Fibroblast of upper back skin (primary cell): Measurements from ENCODE around the gene CLIP1.
"Not testable (repeated sequence)": the region's sequence is repeated elsewhere in the genome, so short reads cannot be mapped to it uniquely, and the experiment has no call there.

Source experiments
- DNase-seq: peaks from one replicate; pipeline ENCODE4 v3.0.0-alpha.2; 2013

CLIP1 gene

DNA sequence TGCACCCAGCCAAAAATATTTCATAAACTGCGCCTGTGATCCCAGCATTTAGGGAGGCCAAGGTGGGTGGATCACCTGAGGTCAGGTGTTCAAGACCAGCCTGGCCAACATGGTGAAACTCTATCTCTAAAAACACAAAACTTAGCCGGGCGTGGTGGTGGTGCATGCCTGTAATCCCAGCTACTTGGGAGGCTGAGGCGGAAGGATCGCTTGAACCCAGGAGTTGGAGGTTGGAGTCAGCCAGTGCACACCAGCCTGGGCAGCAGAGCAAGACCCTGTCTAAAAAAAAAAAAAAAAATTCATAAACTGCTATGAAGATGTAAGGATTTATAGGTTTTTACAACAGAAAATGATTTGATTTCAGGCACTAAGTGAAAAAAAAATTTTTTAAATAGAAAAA lies 6.6 kb upstream of the CLIP1 start:
- DNase-seq: not testable (repeated sequence)

DNA sequence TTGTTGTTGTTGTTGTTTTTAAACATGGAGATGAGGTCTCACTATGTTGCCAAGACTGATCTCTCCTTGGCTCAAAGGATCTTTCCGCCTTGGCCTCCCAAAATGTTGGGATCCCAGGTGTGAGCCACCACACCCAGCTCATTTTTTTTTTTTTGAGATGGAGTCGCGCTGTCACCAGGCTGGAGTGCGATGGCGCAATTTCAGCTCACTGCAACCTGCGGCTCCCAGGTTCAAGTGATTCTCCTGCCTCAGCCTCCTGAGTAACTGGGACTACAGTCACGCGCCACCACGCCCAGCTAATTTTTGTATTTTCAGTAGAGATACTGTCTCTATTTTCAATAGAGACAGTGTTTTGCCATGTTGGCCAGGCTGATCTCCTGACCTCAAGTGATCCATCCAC lies 4.9 kb upstream of the CLIP1 start:
- DNase-seq: no peak

DNA sequence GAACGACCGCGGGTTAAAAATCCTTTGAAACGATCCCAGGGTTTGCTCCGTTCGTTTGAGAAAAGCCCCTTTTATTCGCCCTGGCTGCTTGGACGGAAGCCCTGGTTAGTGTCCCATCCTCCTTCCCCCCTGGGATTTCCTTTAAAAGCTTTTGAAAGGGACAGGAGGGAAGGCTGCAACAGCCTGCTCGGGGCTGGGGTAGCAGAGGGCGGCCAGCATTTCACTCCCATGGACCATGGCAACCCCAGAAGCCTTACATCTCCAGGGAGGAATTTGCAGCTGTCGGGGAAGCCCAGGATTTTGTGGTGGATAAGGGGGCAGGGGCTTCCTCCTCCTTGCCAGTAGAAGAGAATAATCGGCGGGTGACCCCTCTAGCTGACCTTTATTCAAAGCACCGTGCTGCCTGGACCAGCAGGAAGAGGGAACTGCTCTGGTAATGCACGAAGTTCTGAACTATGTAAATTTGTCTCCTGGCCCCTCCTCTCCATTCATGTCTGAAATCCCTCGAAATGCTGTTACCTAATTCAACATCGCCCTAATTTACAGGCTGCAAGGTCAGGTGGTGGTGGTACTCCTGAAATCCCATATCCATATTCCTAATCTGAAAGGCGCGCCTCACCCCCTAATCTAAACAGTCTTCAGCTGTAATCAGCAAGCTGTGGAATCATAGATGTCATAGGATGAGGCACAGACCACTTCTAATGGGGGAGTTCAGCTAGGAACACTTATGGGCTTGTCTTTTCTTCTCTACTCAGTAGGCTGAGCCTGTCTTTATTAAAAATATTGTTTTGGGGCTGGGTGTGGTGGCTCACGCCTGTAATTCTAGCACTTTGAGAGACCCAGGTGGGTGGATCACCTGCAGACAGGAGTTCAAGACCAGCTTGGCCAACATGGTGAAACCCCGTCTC lies 1.0 kb upstream of the CLIP1 start:
- no peak for DNase-seq

DNA sequence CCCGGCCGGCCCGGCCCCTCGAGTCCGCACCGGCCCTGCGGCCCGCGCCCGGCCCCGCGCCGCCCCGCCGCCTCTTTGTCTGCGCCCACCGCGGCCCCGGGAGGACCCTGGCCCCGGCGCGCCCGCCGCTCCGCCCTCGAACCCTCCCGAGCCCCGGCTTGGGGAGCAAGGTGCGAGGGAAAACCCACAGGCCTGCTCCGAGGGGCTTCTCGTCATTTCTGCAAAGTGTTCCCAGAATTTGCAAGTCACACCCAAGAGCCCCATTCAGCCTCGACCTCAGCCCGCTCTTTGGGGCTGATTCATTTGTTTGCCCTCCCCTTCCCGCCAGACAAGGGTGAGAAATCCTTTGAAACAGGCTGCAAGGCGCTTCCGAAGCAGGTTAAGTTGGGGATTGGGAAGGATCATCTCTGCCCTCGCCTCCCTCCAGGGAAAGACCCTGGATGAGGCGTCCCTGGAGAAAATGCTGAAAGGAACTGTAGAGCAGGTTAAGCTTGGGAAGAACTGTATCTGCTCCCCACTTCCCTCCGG lies 325 bp upstream of the CLIP1 start:
- peak; percentile 62 for DNase-seq

DNA sequence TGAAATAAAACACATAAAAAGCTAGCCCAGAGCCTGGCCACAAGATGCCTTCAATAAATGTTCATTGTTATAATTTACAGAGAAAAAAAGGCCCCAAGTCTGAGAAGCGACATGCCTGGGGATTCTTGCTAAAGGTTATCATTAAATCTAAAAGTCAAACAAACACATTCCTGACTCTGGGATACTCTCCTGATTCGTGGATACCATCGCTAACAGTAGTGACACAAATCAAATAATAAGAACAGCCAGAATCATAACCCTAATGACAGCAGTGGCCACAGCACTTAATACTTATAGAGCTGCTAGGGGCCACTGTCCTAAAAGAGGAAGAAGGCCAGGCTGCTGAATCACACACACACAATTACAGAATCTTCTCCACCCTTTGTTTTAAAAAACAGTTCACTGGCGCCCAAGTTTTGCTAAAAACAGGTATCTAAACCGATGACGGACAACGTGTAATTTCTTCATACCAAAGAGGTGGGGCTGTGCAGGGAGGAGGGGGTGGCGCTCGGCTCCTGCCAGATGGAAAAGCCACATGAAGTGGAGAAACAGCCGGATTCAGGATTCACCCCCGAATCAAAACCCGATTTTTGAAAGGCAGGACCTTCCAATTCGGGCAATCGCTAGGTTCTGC lies 1.2 kb downstream of the CLIP1 start:
- DNase-seq: no peak

DNA sequence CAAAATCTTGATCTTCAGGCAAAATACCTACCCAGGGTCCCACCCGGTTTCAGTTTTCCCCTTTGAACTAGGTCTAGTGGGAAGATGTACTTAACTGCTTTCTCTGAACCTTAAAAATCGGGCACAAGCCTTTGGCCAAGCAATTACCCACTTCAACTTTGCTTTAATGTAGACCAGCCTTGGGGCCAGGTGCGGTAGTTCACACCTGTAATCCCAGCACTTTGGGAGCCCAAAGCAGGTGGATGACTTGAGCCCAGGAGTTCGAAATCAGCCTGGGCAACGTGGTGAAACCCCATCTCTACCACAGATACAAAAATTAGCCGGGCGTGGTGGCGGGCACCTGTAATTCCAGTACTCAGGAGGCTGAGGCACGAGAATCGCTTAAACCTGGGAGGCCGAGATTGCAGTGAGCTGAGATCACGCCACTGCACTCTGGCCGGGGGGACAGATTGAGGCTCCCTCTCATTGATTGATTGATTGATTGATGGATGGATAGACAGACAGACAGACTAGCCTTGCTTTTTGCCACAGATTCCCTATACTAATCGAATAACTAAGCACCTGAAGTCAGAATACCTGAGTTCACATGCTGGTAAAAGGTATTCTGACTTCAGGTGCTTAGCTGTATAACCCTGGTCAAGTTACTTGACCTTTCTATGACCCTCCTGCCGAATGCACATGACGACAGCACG lies 1.9 kb downstream of the CLIP1 start:
- no peak for DNase-seq

DNA sequence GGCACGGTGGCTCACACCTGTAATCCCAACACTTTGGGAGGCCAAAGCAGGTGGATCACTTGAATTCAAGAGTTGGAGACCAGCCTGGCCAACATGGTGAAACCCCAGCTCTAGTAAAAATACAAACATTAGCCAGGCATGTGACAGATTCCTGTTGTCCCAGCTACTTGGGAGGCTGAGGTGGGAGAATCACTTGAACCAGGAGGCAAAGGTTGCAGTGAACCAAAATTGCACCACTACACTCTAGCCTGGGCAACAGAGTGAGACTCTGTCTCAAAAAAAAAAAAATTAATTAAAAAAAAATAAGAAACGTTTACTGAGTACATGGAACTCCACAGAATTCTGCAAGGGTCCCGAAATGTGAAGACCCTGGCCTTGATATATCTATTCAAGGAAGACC lies 3.4 kb downstream of the CLIP1 start:
- not testable (repeated sequence) for DNase-seq

DNA sequence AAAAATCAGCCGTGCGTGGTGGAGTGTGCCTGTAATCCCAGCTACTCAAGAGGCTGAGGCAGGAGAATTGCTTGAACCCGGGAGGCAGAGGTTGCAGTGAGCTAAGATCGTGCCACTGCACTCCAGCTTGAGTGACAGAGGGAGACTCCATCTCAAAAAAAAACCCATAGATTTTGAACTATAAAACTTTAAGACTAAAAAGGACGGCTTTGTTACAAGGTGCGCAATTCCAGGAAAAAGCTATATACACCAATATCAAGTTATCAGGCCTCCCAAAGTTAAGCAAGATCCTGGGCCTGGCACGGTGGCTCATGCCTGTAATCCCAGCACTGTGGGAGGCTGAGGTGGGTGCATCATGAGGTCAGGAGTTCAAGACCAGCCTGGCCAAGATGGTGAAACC lies 6.8 kb downstream of the CLIP1 start:
- not testable (repeated sequence) for DNase-seq

DNA sequence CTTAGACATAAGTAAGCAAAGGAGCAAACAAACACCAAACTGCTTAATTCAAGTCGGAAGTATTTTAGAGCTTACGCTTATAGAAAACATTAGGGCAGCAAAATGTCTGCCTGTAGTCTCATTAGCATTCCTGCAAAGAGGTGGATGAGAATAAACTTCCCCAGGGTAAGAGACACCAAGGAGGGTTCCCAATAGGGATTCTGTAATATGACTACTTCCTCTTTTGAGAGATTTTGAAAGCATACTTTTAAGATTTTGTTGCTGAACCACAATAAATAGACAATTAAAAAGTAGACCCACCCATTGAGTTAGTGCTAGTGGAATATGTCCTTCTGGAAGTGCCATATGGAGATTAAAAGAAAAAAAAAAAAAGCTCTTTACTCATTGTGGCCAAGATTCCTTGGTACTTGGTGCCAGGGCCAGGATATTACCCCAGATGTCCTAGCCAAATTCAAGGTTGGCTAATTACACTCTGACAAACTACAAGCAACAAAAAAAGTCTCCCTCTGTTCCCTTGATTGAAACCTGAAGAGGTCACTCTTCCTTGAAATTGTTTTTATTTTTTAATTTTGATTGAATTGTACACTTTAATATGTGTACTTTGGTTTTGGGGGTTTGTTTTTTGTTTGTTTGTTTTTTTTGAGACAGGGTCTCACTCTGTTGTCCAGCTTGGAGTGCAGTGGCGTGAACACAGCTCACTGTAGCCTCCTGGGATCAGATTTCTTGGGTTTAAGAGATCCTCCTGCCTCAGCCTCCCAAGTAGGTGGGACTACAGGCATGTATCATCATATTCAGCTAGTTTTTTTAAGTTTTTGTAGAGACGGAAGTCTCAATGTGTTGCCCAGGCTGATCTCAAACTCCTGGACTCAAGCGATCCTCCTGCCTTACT lies 8.7 kb downstream of the CLIP1 start:
- DNase-seq: no peak

DNA sequence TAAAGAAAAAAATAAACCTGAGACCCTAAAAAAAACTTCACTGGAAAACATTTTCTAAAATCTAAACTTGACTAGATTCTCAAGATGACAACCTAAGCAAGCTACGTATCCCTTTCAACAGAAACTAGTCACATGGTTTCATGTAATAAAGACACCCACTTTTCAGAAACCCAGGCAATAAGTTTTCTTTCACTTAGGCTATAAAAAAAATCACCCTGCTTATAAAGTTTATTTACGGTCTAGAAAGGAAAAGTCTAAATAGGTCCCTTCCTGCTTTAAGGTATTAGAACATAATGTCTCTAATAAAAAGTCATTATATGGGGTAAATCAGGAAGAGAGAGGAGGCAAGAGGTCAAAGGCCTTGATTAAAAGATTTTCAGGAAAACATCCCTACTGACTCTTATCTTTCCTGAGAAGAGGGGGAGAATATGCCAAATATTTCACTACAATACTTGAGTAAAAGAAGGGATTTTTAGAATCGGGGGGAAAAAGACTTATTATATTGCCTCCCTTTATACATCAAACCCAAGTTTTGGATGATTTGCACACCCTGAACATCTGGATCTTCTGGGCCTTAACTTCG lies 9.5 kb downstream of the CLIP1 start:
- DNase-seq: no peak

DNA sequence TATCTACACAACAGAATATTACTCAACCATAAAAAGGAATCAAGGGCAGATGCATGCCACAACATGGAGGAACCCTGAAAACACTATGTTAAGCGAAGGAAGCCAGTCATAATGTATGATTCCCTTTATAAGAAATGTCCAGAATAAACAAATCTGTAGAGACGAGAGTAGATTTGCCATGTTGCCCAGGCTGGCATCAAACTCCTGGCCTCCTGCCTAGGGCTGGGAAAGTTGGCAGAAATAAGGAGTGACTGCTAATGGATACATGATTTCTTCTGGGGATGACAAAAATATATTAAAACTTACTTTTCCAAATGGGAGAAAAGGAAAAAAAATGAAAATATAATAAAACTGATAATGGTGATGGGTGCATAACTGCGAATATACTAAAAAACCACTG lies 10.9 kb downstream of the CLIP1 start:
- no peak for DNase-seq

DNA sequence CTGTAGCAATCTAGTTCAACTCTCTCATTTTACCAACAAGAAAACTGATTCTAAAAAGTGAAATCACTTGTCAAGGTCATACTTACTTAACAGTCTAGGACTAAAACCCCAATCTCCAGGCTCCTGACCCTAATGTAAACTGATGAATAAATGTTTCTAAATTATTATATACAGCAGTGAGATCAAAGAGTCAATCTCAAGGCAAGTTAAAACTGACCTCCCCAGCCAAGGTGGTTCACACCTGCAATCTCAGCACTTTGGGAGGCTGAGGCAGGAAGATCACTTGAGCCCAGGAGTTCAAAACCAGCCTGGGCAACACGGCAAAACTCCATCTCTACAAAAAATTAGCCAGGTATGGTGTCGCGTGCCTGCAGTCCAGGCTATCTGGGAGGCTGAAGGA lies 15.3 kb downstream of the CLIP1 start:
- no peak for DNase-seq

DNA sequence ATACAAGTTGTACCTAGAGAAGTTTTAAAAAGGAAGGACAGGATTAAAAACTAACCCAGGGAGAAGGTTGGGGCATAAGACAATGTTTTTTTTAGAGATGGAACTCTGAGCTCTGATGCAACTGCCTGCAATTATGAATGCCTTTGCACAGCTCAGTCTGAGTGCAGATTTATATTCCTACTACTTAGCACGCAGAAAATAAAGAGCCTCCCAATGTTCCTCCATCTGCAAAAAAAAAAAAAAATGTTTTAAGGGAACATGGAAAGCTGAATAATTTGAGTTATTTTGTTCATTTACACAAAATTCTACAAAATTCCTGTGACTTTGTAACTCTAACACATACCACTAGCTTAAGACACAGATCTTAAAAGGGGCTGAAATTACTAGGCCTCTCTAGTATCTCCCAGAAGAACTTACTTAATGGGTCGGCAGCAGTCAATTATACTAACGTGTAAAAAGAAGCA lies 15.7 kb downstream of the CLIP1 start:
- peak; percentile 93 for DNase-seq

DNA sequence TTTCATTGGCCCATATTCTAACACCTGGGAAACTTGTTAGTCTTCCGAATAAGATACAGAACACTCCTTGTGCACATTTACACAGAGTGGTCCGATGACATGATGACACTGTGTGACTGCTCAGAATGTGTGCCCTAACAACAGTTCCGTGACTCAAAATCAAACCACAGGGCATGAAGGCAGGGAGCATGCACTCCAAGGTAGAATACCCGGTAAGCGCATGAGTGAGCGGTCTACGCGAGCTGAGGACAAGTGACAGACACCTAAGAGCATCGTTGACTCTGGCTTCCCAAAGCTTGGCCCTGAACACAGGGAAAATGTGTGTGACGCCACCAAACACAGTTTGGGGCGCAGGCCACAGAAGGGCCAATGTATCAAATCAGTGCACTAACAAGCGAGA lies 18.6 kb downstream of the CLIP1 start:
- no peak for DNase-seq

DNA sequence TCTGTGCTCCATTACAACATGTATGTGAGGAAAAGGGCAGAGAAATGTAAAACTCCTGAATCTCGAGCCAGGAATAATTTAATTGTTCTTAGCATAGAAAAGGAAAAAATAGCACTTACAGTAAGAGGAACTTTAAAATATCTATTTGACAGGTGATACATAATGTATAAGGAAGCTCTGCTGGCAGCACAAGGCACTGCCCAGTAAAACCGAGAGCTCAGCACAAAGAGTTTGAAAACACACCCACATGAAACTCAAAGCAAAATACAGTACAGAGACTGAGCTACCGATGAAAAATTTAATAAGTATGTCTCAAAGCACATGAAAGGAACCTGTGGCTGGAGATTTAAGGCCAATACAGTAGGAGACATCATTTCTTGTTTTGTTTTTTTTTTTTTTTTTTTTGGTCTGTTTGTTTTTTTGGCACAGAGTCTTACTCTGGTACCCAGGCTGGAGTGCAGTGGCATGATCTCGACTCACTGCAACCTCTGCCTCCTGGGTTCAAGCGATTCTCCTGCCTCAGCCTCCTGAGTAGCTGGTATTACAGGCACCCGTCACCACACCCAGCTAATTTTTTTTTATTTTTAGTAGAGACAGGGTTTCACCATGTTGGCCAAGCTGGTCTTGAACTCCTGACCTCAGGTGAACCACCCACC lies 19.2 kb downstream of the CLIP1 start:
- DNase-seq: no peak

DNA sequence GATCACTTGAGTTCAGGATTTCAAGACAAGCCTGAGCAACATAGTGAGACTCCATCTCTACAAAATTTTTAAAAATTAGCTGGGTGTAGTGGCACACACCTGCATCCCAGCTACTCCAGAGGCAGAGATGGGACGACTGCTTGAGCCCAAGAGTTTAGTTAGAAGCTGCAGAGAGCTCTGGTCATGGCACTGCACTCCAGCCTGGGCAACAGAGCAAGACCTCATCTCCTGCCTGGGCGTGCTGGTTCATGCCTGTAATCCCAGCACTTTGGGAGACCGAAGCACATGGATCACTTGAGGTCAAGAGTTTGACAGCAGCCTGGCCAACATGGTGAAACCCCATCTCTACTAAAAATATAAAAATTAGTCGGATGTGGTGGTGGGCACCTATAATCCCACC lies 20.2 kb downstream of the CLIP1 start:
- DNase-seq: no peak

DNA sequence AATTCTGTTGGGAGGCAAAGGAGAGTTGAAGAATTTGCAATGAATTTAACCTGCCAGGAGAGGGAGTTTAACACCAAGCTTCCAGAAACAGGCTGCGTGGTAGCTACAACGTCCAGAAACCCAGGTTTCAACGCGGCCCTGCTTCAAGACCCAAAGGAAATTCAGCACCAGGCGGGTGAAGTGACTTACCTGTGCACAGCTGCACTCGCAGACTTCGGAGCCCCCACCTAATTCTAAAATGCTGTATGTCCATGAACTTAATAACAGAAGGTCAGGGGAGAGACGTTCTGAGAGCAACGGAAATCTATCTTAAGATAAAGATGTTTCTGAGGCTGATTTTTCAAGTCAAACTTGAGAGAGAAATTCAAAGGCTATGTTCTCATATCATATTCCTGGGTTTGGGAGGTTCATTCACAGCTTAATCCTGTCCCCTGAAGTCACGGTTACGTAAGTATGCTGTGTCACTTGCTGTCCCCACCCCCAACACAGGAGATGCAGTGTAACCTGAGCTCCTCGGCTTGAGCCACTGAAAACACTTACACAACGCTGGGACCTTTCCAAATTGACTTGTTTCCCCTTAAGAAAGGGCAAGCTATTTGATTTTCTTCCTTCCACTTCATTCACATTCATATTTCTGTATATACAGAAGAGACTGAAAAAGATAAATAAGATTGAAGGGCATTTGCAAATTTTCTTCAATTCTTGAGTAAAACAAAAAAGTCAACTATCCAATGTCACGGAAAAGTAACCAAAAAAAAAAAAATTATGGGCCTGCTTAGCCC lies 22.7 kb downstream of the CLIP1 start:
- DNase-seq: peak; percentile 85

DNA sequence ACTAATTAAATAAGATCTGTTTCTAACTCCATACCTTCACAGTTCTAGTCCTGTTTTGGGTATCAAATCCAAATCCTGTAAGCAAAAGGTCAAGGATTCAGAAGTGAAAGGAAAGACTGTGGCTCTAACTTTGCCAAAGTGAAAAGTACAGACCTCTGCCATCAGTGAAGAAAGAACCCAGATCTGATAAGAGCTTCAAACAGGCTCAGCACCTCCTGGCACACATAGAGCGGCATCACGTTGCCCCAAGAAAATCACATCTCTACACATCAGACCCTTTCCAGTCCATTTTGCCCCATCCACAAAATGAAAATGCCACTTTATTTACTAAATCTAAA lies 23.2 kb downstream of the CLIP1 start:
- no peak for DNase-seq

DNA sequence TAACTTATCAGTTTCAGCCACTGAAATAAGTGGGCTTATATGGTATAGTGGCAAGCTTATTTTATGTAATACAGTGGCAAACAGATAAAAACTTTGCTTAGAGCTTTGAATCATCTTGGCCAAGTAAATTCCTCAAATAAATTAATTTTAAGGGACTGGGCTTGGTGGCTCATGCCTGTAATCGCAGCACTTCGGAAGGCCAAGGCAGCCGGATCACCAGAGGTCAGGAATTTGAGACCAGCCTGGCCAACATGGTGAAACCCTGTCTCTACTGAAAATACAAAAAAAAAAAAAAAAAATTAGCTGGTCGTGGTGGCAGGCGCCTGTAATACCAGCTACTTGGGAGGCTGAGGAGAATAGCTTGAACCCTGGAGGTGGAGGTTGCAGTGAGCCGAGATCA lies 24.5 kb downstream of the CLIP1 start:
- not testable (repeated sequence) for DNase-seq

DNA sequence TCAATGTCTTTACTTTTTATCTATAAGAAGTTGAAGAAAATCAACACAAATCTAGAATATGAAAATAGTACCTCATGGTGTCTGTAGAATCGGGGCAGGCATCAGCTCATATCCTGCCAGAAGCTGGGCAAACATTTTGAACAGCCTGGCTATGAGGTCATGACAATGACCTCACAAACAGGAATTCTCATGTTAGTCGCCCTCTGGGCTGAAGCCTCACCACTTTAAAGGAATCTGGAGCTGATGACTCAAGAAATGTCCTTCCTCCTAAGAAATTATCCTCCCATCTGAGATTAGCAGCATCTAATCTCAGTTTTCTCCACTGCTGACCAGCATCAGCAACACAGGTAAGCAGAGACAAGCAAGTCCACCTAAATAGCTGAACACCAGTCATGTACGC lies 27.1 kb downstream of the CLIP1 start:
- DNase-seq: peak; percentile 80
